ENCODE data around the gene OTUD7B.

The OTUD7B gene

DNA sequence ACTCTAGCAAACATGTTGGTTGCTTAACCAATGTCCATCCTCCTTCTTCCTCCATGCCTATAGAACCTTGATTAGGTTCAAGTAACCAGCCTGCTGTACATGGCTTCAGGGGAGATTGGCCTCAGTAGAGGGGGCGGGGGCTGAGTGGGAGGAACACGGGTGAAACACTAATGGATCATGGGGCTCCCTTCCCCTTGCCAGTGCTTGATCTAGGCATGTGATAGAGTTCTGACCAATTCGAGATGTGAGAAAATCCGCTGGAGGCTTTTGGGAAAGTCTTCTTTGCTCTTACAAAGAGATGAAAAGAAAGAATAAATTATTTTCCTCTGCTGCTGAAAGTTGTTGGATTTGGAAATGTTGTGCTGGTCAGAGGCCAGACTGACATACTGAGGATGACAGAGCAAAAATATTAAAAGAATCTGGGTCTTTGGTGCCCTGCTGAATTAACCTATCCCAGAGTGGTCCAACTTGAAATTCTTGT lies 5.2 kb upstream of the OTUD7B start:
- H2BK15ac ChIP-seq (ENCODE audit: low read depth, poor library complexity, severe bottlenecking): no peak overlapping the region
- no peak overlapping the region for H2AK5ac ChIP-seq (ENCODE audit: low read length, severe bottlenecking)
- no peak overlapping the region for H2BK5ac ChIP-seq (ENCODE audit: low read depth, low read length, poor library complexity, severe bottlenecking)
- H3K4me1 ChIP-seq (ENCODE audit: control insufficient read depth, insufficient read depth, low read depth, low read length): peaks cover under 1% of the 10 kb centered on the region
- no peaks in the 10 kb centered on the region for H3K9me3 ChIP-seq (ENCODE audit: control insufficient read depth, low read length)
- no peak overlapping the region for H3K27ac ChIP-seq (ENCODE audit: low read length, poor library complexity, severe bottlenecking)
- DNase-seq: no peak
- no peak overlapping the region for H3K18ac ChIP-seq (ENCODE audit: low read depth in 1 of 2, low read length in 2 of 2)
- H3K4me2 ChIP-seq (ENCODE audit: low read length, poor library complexity, severe bottlenecking): no peak overlapping the region
- H3K14ac ChIP-seq (ENCODE audit: low read length in 2 of 2): no peak overlapping the region
- H3K27me3 ChIP-seq (ENCODE audit: control insufficient read depth in 1 of 2, insufficient read depth in 1 of 2, low read length in 2 of 2): no peaks in the 10 kb centered on the region
- H3K23ac ChIP-seq (ENCODE audit: low read length in 2 of 2): no peak overlapping the region
- no peak overlapping the region for H3K4ac ChIP-seq (ENCODE audit: low read depth in 1 of 2, low read length in 2 of 2)
- H3K79me1 ChIP-seq (replicated peaks; ENCODE audit: low read length, poor library complexity, severe bottlenecking): peaks cover 4% of the 10 kb centered on the region
- H4K91ac ChIP-seq (ENCODE audit: low read length): no peak overlapping the region
- no peak overlapping the region for H2AFZ ChIP-seq (ENCODE audit: low read depth, low read length)
- H4K8ac ChIP-seq (ENCODE audit: low read length): no peak overlapping the region
- no peaks in the 10 kb centered on the region for H3K36me3 ChIP-seq (ENCODE audit: control insufficient read depth in 1 of 2, insufficient read depth in 2 of 2, low read depth in 1 of 2, low read length in 2 of 2)
- H3K9ac ChIP-seq (ENCODE audit: low read length): no peak overlapping the region
- no peak overlapping the region for H3K4me3 ChIP-seq (ENCODE audit: insufficient read depth in 1 of 2, low read depth in 1 of 2, low read length in 2 of 2)
- H2BK120ac ChIP-seq (ENCODE audit: low read depth, low read length): no peak overlapping the region
- no peak overlapping the region for H2BK12ac ChIP-seq (ENCODE audit: low read length in 2 of 2)
- WGBS: 95% methylated on average over 4 of the region's 4 CpGs

DNA sequence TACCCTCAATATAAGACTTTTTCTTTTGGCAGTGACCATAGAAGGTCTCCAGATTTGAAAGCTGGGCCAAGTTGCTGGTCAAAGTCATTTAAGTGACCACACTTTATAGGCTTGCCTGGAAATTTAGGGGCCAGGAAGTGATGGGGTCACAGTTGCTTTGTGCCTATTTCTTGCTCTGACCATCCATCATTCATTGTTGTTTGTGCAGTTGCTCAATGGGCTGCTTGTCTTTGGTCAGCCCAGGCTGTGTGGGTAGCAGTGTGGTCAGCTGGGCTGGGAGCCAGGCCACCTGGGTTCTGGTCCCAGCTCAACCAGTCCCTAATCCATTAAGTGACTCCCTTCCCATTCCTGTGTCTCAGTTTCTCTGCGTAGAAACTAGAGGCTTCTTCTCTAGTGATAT lies 2.1 kb upstream of the OTUD7B start:
- Histone ChIP-seq H4K91ac (ENCODE audit: low read length) (peak overlapping the region; percentile 50), H4K8ac (ENCODE audit: low read length) (peak overlapping the region; percentile 49), H3K18ac (ENCODE audit: low read depth in 1 of 2, low read length in 2 of 2) (no peak overlapping the region), H3K4ac (ENCODE audit: low read depth in 1 of 2, low read length in 2 of 2) (peak overlapping the region in 1 of 2 experiments; percentile 35), H2AFZ (ENCODE audit: low read depth, low read length) (peak overlapping the region; percentile 39), H3K4me1 (ENCODE audit: control insufficient read depth, insufficient read depth, low read depth, low read length) (no peaks in the 10 kb centered on the region), H3K14ac (ENCODE audit: low read length in 2 of 2) (no peak overlapping the region), H2BK15ac (ENCODE audit: low read depth, poor library complexity, severe bottlenecking) (no peak overlapping the region), H3K9ac (ENCODE audit: low read length) (no peak overlapping the region), H2BK120ac (ENCODE audit: low read depth, low read length) (no peak overlapping the region), H3K4me2 (ENCODE audit: low read length, poor library complexity, severe bottlenecking) (no peak overlapping the region), H3K4me3 (ENCODE audit: insufficient read depth in 1 of 2, low read depth in 1 of 2, low read length in 2 of 2) (no peak overlapping the region), H3K79me1 (replicated peaks; ENCODE audit: low read length, poor library complexity, severe bottlenecking) (peaks cover 4% of the 10 kb centered on the region), H2AK5ac (ENCODE audit: low read length, severe bottlenecking) (no peak overlapping the region), H3K23ac (ENCODE audit: low read length in 2 of 2) (peak overlapping the region in 1 of 2 experiments; percentile 50), H3K27me3 (ENCODE audit: control insufficient read depth in 1 of 2, insufficient read depth in 1 of 2, low read length in 2 of 2) (no peaks in the 10 kb centered on the region), H2BK12ac (ENCODE audit: low read length in 2 of 2) (no peak overlapping the region), H2BK5ac (ENCODE audit: low read depth, low read length, poor library complexity, severe bottlenecking) (no peak overlapping the region), H3K27ac (ENCODE audit: low read length, poor library complexity, severe bottlenecking) (no peak overlapping the region), H3K9me3 (ENCODE audit: control insufficient read depth, low read length) (no peaks in the 10 kb centered on the region), H3K36me3 (ENCODE audit: control insufficient read depth in 1 of 2, insufficient read depth in 2 of 2, low read depth in 1 of 2, low read length in 2 of 2) (no peaks in the 10 kb centered on the region)
- no peak for DNase-seq
- WGBS: 100% methylated on average over 1 of the region's 1 CpG

DNA sequence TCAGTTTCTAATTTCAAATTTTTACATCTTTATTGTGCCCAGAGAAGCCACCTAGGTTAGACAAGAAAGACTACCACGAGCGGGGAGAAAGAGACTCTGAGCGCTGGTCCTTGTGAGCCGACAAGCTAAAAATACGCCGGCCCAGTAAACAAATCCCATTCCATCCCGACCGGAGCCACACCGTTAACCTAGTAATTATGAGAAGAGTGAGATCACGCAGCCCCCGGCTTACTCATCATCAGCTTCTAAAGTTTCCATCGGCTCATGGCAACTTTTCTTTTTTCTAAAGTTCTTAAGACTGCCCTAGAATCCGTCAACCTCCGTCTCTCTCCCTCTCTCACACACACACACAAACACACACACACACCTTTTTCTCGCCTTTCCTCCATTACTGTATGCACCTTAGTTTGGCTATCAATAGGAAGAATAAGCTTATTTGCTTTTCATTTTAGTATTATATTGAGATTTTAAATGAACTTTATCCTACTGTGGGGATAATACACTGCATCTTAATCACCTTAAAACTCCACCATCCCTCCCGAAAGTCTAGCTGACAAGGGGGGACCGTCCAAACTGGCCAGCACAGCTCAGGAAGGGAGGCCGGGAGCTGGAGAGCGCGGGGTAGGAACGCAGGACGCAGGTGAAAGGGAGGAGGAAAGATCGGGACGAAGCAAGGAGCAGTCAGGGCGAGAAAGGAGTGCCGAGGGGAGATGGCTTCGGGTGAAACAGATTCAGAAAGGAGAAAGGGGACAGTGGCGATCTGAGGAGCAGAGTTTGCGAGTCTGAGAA lies 728 bp downstream of the OTUD7B start:
- H3K9ac ChIP-seq (ENCODE audit: low read length): peak overlapping the region; percentile 100
- peak overlapping the region; percentile 84 to 97 for H3K4me3 ChIP-seq (ENCODE audit: insufficient read depth in 1 of 2, low read depth in 1 of 2, low read length in 2 of 2)
- DNase-seq: peak; percentile 94
- H3K23ac ChIP-seq (ENCODE audit: low read length in 2 of 2): no peak overlapping the region
- H3K27ac ChIP-seq (ENCODE audit: low read length, poor library complexity, severe bottlenecking): peak overlapping the region; percentile 82
- under 1% methylated on average over 28 of the region's 29 CpGs for WGBS
- peak overlapping the region; percentile 12 for H3K4me2 ChIP-seq (ENCODE audit: low read length, poor library complexity, severe bottlenecking)
- peaks cover 0 to 16% of the 10 kb centered on the region in 2 experiments for H3K36me3 ChIP-seq (ENCODE audit: control insufficient read depth in 1 of 2, insufficient read depth in 2 of 2, low read depth in 1 of 2, low read length in 2 of 2)
- no peak overlapping the region for H2BK15ac ChIP-seq (ENCODE audit: low read depth, poor library complexity, severe bottlenecking)
- H2AFZ ChIP-seq (ENCODE audit: low read depth, low read length): peak overlapping the region; percentile 94
- no peak overlapping the region for H2AK5ac ChIP-seq (ENCODE audit: low read length, severe bottlenecking)
- H2BK5ac ChIP-seq (ENCODE audit: low read depth, low read length, poor library complexity, severe bottlenecking): peak overlapping the region; percentile 59
- H3K27me3 ChIP-seq (ENCODE audit: control insufficient read depth in 1 of 2, insufficient read depth in 1 of 2, low read length in 2 of 2): no peaks in the 10 kb centered on the region
- no peak overlapping the region for H4K8ac ChIP-seq (ENCODE audit: low read length)
- no peaks in the 10 kb centered on the region for H3K4me1 ChIP-seq (ENCODE audit: control insufficient read depth, insufficient read depth, low read depth, low read length)
- peak overlapping the region; percentile 92 for H4K91ac ChIP-seq (ENCODE audit: low read length)
- H2BK12ac ChIP-seq (ENCODE audit: low read length in 2 of 2): no peak overlapping the region
- peak overlapping the region; percentile 59 to 65 for H3K18ac ChIP-seq (ENCODE audit: low read depth in 1 of 2, low read length in 2 of 2)
- H2BK120ac ChIP-seq (ENCODE audit: low read depth, low read length): peak overlapping the region; percentile 20
- no peaks in the 10 kb centered on the region for H3K9me3 ChIP-seq (ENCODE audit: control insufficient read depth, low read length)
- peak overlapping the region in 1 of 2 experiments; percentile 57 for H3K4ac ChIP-seq (ENCODE audit: low read depth in 1 of 2, low read length in 2 of 2)
- peak overlapping the region in 1 of 2 experiments; percentile 29 for H3K14ac ChIP-seq (ENCODE audit: low read length in 2 of 2)
- H3K79me1 ChIP-seq (replicated peaks; ENCODE audit: low read length, poor library complexity, severe bottlenecking): peaks cover 5% of the 10 kb centered on the region

DNA sequence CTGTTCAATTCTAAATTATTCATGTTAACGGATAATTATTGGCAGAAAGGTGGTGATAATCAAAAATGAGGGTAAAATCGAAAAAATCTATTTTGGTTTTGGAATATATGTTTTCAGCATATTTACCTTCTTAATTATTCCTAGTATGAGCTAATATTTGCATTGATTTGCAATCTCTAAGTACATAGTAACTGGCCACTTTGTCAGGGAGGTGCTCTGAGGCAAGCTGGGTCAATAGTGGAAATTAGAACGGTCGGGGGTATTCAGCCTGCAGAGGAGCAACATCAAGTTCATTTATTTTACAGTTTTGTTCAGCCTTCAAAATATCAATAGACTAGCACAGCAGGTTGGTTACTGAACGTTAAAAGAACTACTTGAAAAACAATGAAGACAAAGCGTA lies 1.8 kb downstream of the OTUD7B start:
- Histone ChIP-seq H4K91ac (ENCODE audit: low read length) (no peak overlapping the region), H4K8ac (ENCODE audit: low read length) (no peak overlapping the region), H2AK5ac (ENCODE audit: low read length, severe bottlenecking) (no peak overlapping the region), H3K23ac (ENCODE audit: low read length in 2 of 2) (no peak overlapping the region), H3K36me3 (ENCODE audit: control insufficient read depth in 1 of 2, insufficient read depth in 2 of 2, low read depth in 1 of 2, low read length in 2 of 2) (peaks cover 0 to 20% of the 10 kb centered on the region in 2 experiments), H3K27me3 (ENCODE audit: control insufficient read depth in 1 of 2, insufficient read depth in 1 of 2, low read length in 2 of 2) (no peaks in the 10 kb centered on the region), H3K27ac (ENCODE audit: low read length, poor library complexity, severe bottlenecking) (no peak overlapping the region), H2BK5ac (ENCODE audit: low read depth, low read length, poor library complexity, severe bottlenecking) (no peak overlapping the region), H3K18ac (ENCODE audit: low read depth in 1 of 2, low read length in 2 of 2) (no peak overlapping the region), H3K79me1 (replicated peaks; ENCODE audit: low read length, poor library complexity, severe bottlenecking) (peaks cover 8% of the 10 kb centered on the region), H3K14ac (ENCODE audit: low read length in 2 of 2) (no peak overlapping the region), H2AFZ (ENCODE audit: low read depth, low read length) (no peak overlapping the region), H3K4me1 (ENCODE audit: control insufficient read depth, insufficient read depth, low read depth, low read length) (no peaks in the 10 kb centered on the region), H2BK12ac (ENCODE audit: low read length in 2 of 2) (no peak overlapping the region), H3K9ac (ENCODE audit: low read length) (peak overlapping the region; percentile 100), H3K4me2 (ENCODE audit: low read length, poor library complexity, severe bottlenecking) (peak overlapping the region; percentile 65), H2BK120ac (ENCODE audit: low read depth, low read length) (no peak overlapping the region), H3K9me3 (ENCODE audit: control insufficient read depth, low read length) (no peaks in the 10 kb centered on the region), H3K4ac (ENCODE audit: low read depth in 1 of 2, low read length in 2 of 2) (no peak overlapping the region), H2BK15ac (ENCODE audit: low read depth, poor library complexity, severe bottlenecking) (no peak overlapping the region), H3K4me3 (ENCODE audit: insufficient read depth in 1 of 2, low read depth in 1 of 2, low read length in 2 of 2) (peak overlapping the region in 1 of 2 experiments; percentile 97)
- WGBS: no CpG with 5 or more reads among the region's 6 CpGs
- DNase-seq: no peak
